Activated CD4-positive, CD25-positive, alpha-beta regulatory T cell treated with anti-CD3 and anti-CD28 coated beads, Interleukin-2, amount 50 U/mL, for 24 hours (primary cell): ENCODE data around the gene TKTL1.

Experiments
- ATAC-seq, 2 donors: fragments of 150-1000 bp; cut with Tn5 transposase; one replicate each; pipeline ENCODE4 v1.10.0; 2021; ENCODE audit warnings: mild to moderate bottlenecking in 1 of 2, moderate library complexity in 1 of 2

The TKTL1 gene

GRCh38 chrX:154309041-154309775 lies 13.6 kb downstream of the TKTL1 start:
- no peak for ATAC-seq

DNA sequence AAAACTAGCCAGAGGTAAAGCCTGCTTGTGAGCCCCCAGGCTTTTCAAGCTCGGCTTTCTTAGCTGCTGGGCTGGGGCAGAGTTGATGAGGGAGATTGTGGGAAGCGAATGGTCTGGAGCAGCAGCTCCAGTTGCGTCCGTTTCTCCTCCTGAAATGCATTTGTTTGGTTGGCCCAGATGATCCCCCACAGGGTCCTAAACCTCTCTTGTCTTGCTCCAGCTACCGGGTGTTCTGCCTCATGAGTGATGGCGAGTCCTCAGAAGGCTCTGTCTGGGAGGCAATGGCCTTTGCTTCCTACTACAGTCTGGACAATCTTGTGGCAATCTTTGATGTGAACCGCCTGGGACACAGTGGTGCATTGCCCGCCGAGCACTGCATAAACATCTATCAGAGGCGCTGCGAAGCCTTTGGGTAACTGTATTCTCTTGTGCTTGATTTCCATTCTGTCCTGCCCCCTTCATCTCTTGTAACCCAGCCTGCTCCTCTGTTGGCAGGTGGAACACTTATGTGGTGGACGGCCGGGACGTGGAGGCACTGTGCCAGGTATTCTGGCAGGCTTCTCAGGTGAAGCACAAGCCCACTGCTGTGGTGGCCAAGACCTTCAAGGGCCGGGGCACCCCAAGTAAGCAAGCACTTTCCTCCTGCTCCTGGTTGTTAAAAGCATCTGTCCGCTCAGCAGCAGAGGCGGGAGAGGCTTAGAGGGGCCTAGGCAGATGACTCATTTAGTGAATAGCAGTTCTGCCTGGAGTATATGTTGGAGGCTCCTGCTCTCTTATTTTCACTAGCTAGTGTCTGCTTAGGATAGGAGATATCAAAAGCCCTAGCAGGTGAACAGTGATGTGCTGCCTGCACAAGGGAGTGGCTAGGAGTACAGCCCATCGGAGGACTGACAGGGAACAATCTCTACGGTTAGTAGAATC lies 15.3 kb downstream of the TKTL1 start:
- no peak for ATAC-seq

DNA sequence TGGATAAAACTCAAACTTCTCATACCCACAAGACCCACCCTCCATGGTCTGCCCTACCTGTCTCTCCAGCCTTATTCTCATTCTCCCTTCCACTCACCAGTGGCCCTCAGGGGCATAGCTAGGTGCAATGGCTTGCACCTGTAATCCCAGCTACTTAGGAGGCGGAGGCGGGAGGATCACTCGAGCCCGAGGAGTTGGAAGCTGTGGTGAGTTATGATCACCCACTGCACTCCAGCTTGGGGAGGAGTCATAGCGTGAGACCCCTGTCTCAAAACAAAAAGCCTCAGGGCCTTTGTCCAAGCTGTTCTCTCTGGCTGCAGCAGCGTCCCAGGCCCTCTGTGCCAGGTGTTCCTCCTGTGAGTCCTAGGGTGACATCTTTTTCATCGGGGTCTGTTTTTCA lies 16.5 kb downstream of the TKTL1 start:
- ATAC-seq = no peak

DNA sequence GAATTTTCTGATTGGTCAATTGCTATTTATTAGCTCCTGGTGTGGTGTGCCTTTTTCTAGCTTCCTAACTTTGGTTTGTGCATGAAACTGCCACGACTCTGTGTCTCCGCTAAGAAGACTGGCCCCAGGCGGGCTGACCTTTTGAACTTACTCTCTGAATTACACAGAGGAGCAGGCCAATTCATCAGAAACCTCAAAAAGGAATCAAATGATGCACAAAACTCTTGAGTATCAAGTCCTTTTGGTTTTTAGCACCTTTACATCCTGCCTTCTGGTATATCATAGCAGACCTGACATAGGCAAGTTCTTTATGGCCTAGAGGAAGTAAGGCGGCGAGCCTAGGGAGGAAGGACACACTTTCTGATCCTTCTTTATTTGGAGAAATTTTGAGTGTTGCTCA lies 17.6 kb downstream of the TKTL1 start:
- peak; percentile 74 to 84 for ATAC-seq

DNA sequence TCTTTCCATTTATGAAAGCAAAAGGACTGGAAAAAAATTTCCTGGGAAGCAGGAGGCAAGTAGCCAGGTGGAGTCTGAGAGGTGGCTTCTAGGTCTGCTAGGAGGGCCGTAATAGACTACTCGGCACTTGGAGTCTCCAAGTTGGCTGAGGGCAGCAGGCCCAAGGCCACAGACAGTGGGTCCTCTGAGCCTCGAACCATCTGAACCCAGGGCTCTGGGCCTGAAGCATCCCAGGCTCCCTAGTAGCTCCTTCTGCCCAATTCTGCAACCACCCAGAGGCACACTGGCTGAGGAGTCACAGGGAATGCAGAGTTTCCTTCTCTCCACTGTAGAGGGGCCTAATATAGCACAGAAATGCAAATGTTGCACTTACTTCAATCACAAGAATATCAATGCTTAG lies 19.8 kb downstream of the TKTL1 start:
- no peak for ATAC-seq

DNA sequence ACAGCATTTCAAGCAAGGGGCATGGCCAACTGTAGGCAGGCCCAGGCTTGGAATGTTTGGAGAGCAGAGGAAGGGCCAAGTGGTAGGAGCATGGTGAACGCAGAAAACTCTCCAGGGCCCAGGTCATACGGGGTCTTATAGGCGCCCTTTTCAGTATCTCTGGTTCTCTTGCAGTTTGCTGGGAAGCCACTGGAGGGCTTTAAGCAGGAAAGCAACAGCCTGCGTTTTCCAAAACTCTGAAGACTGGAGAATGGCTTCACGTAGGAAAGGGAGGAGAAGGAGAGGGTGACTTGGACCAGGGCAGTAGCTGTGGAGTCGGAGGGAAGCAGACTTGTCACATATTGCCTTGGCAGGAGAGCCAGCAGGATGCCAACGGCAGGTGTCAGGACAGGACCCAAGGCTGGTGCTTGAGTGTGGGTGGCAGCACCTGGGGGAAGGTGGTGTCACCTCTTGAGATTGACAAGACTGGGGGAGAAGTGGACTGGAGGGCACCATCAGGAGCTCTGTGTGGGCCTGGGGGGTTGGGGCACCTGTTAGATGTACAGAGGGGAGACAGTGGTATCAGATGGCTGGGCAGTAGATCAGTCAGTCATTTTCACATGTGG lies 21.9 kb downstream of the TKTL1 start:
- ATAC-seq = no peak

- ATAC-seq = no peak
Measured at GRCh38 chrX:154320406-154320805, 24.8 kb downstream of the TKTL1 start.

DNA sequence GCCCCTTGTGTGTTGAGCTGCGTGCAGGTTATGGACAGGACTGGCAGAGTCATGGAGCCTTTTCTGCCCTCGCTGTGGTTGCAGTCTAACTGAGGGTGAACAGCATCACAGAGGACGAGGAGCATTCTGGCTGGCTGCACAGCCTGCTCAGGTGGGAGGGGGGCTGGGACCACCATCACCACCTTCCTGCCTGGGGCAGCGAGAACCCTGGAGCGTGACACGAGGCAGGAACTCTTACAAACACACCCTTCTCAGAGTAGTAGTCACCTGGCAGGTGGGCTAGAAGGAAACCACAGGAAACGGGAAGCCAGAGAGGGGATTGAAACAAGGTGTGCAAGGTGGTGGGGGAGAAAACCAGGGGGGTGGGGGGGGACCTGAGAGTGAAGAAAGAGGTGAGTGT lies 25.6 kb downstream of the TKTL1 start:
- no peak for ATAC-seq

DNA sequence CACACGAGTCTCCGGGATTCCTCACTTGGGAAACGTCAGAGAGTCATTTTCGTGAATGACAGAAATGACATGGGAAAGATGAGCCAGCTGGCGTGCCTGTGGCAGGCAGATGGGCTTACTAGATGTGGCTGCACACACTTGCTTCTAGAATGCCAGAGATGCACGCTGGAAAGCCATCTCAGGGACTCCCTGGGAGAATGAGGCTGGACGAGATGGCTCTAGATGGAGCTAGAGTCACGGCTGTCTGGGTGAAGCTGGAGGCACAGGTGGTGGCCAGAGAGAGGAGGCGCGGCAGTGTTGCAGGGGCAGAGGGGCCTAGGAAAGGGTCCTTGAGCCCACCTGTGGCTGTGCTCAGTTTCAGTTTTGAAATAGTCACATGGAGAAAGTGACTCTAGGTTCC lies 26.0 kb downstream of the TKTL1 start:
- no peak for ATAC-seq

DNA sequence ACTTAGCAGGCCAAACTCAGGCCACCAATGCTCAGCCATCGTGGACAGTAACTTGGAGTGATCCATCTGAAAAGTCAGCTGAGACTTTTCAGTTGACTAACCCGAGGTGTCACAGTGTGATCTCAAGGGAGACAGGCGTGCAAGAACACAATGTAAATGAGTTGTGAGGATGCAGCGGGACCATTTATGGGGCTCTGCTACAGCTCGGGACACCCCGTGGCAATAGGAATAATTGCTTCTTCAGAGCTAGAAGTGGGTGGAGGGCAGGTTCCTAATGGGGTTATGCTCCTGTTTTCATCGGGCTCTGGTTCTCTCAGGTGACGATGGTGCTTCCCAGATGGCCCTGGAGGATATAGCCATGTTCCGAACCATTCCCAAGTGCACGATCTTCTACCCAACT lies 27.3 kb downstream of the TKTL1 start:
- no peak for ATAC-seq

GRCh38 chrX:154323537-154323936 lies 27.9 kb downstream of the TKTL1 start:
- no peak for ATAC-seq

- ATAC-seq = no peak
Measured at GRCh38 chrX:154325541-154325940, 29.9 kb downstream of the TKTL1 start.

DNA sequence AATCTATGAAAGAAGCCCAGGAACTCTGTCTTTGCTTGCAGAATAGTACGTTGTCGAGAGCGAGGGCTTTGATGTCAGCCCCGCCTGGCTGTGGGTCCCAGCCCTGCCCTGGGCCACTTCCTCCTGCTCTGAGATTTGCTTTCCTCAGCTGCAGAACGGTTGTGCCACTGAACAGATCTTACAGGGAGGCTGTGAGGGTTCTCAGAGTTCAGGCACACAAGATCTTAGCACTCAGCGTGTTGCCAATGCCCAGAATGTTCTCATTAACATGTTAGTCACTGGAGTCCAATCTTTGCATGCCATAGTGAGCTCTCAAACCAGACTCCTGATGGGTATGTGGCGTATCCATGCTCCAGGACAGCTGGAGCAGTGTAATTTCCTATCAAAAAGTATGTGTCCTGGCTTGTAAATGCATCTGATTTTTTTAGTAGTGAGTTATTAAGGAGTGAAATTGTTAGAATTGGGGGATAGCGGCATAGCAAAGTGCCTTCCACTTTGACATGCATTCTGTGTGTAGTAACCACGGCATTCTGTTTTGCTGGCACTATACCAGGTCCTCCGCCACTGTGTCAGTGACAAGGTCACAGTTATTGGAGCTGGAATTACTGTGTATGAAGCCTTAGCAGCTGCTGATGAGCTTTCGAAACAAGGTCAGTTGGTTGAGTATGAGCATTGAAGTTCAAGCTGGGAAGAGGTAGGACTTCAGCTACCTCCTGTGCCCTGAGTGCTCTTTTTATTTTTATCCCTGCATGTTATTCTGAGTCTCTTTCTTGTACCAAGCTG lies 31.6 kb downstream of the TKTL1 start:
- ATAC-seq = peak; percentile 60 to 63

DNA sequence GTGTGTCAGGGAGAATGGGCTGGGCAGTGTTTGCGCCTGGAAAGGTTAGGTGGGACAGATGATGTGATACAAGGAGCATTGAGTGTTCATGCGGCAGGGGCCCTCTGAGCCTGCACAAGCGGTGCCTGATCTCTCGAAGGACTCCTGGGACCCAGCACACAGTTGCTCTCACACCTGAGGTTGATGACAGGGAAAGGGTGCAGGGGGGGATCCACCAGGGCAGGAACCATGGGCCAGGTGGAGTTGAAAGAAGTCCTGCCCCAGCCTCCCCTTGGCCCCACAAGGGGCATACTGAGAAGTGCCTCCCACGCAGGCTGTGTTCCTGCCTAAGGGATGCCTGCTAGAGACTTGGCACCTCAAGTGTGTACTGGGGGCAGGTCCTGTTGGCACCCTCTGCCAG lies 33.1 kb downstream of the TKTL1 start:
- ATAC-seq = no peak

DNA sequence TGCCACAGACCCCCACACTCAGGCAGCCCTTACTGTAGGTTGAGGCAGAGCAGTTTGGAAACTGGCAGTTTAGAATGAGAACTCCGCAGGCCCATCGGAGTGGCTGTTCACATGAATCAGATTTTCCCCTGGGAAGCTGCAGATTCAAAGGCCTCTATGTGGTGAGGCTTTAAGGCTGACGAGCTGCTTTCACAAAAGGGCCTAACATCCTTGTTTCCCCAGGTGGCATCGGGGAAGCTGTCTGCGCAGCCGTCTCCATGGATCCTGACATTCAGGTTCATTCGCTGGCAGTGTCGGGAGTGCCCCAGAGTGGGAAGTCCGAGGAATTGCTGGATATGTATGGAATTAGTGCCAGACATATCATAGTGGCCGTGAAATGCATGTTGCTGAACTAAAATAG lies 33.7 kb downstream of the TKTL1 start:
- no peak for ATAC-seq

DNA sequence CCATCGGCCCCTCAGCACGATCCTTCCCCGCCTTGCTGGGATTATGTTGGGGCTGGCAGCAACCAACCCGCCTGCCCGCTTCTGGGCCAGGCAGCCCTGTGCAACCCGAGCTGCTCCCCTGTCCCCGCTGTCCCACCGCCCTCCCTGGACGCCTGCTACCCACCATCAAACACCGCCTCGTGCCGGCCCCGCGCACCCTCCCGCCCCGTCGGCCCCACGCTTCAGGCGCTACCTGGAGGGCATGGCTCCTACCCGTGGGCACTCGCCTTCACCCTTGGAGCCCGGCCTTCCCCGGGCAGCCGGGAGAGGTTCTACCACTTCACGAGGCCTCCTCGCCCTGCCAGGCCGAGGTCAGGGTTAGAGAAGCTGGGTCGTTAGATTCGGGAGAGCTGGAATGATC lies 37.0 kb downstream of the TKTL1 start:
- no peak for ATAC-seq

DNA sequence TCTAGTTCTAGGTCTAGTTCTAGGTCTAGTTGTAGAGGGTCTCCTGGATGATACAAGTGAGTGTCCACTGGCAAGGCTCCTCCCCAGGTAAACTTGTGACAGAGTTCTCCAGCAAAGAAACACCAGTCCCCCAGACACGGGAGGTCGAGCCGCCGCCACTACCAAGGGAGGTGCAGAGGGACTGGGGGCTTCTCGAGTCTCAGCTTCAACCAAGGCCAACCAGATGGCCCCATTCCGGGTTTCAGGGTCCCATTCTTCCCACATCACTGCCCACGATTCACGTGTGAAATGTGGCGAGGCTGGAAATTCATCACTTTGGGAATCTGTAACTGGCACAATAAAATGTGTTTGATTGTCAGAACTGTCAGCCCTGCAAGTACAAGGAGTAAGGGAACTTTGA lies 37.5 kb downstream of the TKTL1 start:
- ATAC-seq = no peak

DNA sequence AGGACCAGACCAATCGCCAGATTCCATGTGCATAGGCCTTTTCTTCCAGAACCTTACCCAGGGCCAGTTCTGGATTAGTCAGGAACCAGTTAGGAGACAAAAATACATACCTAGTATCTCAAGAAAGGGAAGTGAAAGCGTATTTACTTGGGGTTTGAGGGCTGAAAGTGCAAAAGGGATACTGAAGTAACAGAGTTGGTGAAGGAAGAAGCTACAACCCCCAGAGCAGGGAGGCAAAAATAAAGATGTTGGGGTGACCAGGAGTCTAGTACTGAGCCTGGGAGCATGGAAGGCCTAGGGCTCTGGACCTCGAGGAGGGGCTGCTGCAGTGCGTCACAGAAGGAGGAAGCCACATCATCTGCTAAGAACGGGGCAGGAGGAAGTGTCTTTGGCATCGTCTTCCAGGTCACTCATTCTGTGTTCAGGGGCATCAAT lies 38.3 kb downstream of the TKTL1 start:
- ATAC-seq = no peak

GRCh38 chrX:154334496-154334895 lies 38.9 kb downstream of the TKTL1 start:
- peak in 1 of 2 donors; percentile 36 for ATAC-seq

GRCh38 chrX:154341399-154342298 lies 46.1 kb downstream of the TKTL1 start:
- peak; percentile 73 to 75 for ATAC-seq

DNA sequence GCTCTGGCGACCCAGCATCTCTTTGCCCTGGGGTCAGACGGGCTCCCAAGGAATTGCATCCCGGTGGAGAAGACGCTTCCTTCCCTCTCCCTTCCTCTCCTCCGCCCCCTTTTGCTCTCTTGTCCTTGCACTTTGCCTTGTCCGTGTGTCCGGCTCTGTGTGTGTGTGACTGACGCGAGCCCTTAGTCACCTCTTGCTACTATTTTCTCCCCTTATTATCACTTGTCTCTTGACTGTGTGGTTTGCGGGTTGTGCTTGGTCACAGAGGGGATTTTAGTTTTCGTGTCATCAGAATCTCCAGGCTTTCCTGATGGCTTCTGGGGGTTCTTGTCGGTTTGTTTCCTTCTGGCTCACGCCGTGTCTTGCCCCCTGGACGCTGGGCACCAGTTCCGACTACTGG lies 47.5 kb downstream of the TKTL1 start:
- ATAC-seq = peak; percentile 34 to 39

DNA sequence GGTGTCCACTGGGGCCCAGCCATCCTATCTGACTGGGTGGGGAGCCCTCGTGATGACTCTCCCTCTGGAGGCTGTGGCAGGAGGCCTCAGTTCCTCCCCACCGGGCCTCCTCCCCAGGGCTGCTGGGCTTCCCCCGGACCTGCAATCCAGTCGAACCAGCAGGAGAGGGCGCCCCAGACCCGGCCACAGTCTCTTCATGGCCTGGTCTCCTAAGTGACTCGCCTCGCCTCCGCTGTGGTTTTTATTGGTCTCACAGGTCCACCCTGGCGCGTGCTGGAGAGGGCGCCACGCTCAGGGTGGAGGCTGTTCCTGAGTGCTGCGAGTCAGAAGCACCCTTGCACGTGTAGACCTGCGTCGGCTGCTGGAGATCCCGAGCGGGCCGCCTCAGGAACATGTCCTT lies 48.0 kb downstream of the TKTL1 start:
- peak; percentile 36 for ATAC-seq
